Measurements from ENCODE around the gene PPFIA4. TPM values are rescaled to one million over a fixed set of nuclear protein-coding genes. Genes with fewer than 3 reads are reported as not detected.

The PPFIA4 gene
- total and polyA plus RNA-seq, 9 of the 15 experiments (the other 6 are each of a cell fraction or from before 2014, with no cell fraction given) = 0.07 to 12.0 (median 0.70) TPM

- ATAC-seq (no peak), FAIRE-seq (no peak), DNase-seq (ENCODE audit: extremely low read depth in 1 of 4, low spot score in 3 of 4) (no peak)
- no TSS peak for BruUV-seq (replicated peaks)
- CTCF ChIA-PET (ENCODE audit: low intra/inter-chr PET ratio) = no interaction called here
- no peak overlapping the region for H2AFZ ChIP-seq (ENCODE audit: low read depth, low read length)
- WGBS (ENCODE audit: insufficient coverage, low coverage, missing lambda C conversion rate) = 2% methylated on average over 3 of the region's 3 CpGs
- peaks cover 37 to 75% of the 10 kb centered on the region in 2 experiments for H3K27me3 ChIP-seq (ENCODE audit: control insufficient read depth in 2 of 2, insufficient read depth in 2 of 2, low read length in 2 of 2)
- in situ Hi-C loops (cut with MboI) = no loop called here
- POLR2A ChIA-PET = interaction anchor here (0.7 to 1.1 kb wide), 2 partner anchors 20 to 40 kb away, joined by 3 read pairs; no protein-coding TSS in a partner anchor
- H3K4me1 ChIP-seq (replicated peaks in 1 of 2; ENCODE audit: control insufficient read depth in 2 of 2, insufficient read depth in 2 of 2, low read length in 2 of 2) = no peaks in the 10 kb centered on the region
- H3K4me3 ChIP-seq = no peak overlapping the region
- intact Hi-C loops (cut with micrococcal nuclease) = no loop called here
- no peaks in the 10 kb centered on the region for H3K79me2 ChIP-seq (ENCODE audit: control insufficient read depth, insufficient read depth, low read length)
- H3K36me3 ChIP-seq (ENCODE audit: control insufficient read depth, insufficient read depth, low read length) = no peaks in the 10 kb centered on the region
- H3K9me3 ChIP-seq (replicated peaks; ENCODE audit: control insufficient read depth, insufficient read depth, low read depth, low read length) = no peaks in the 10 kb centered on the region
- H3K9ac ChIP-seq (ENCODE audit: insufficient read depth in 1 of 2, low read depth in 2 of 2, low read length in 2 of 2) = no peak overlapping the region
- H4K20me1 ChIP-seq (replicated peaks; ENCODE audit: control insufficient read depth, insufficient read depth, low read length) = peaks cover 16% of the 10 kb centered on the region; the same call in 1 of the 2 replicates
- H3K4me2 ChIP-seq (ENCODE audit: insufficient read depth, low read length) = no peak overlapping the region
- H3K9me1 ChIP-seq (ENCODE audit: control insufficient read depth, insufficient read depth, low read length) = no peaks in the 10 kb centered on the region
- H3K27ac ChIP-seq (ENCODE audit: extremely low read depth, low read depth, low read length) = no peak overlapping the region
- TF ChIP-seq ATF3 (IDR thresholded peaks at IDR 0.05) = no peak
- TF ChIP-seq ATF3 (CRISPR knock-in tag; conservative IDR thresholded peaks at IDR 0.05) = no peak
- TF ChIP-seq HNRNPH1 (optimal IDR thresholded peaks at IDR 0.05; ENCODE audit: low read depth, low read length) = no peak
- no peak for TF ChIP-seq ZNF263 (CRISPR knock-in tag; IDR thresholded peaks at IDR 0.05; ENCODE audit: borderline replicate concordance)
- TF ChIP-seq SNIP1 (IDR thresholded peaks at IDR 0.05; ENCODE audit: low read depth) = no peak
- no peak for TF ChIP-seq GTF2E2 (tag; IDR thresholded peaks at IDR 0.05)
- TF ChIP-seq CEBPG (CRISPR knock-in tag; IDR thresholded peaks at IDR 0.05) = no peak
- no peak for TF ChIP-seq CEBPG (tag; conservative IDR thresholded peaks at IDR 0.05 in 1 of 2, IDR thresholded peaks at IDR 0.05 in 1 of 2)
- TF ChIP-seq EGR1 (conservative IDR thresholded peaks at IDR 0.05) = no peak
- TF ChIP-seq WHSC1 (IDR thresholded peaks at IDR 0.05; ENCODE audit: low read length) = no peak
- TF ChIP-seq U2AF2 (optimal IDR thresholded peaks at IDR 0.05; ENCODE audit: low read depth, low read length) = no peak
- no peak for TF ChIP-seq ATF1 (CRISPR knock-in tag; IDR thresholded peaks at IDR 0.05)
- no peak for TF ChIP-seq ATF1 (tag; IDR thresholded peaks at IDR 0.05)
- TF ChIP-seq LEF1 (IDR thresholded peaks at IDR 0.05) = no peak
- TF ChIP-seq ZBTB40 (IDR thresholded peaks at IDR 0.05) = no peak
- no peak for TF ChIP-seq ZBTB40 (CRISPR knock-in tag; IDR thresholded peaks at IDR 0.05)
- no peak for TF ChIP-seq ARID2 (IDR thresholded peaks at IDR 0.05)
Observed at GRCh38 chr1:203066965-203067364, 40.7 kb downstream of the PPFIA4 start.
